Naive thymus-derived CD4-positive, alpha-beta T cell (primary cell): ENCODE data around the gene DMPK. TPM values are rescaled to one million over a fixed set of nuclear protein-coding genes. Genes with fewer than 3 reads are reported as not detected.

Source experiments
- ATAC-seq: fragments of 150-1000 bp; cut with Tn5 transposase; 2 replicates; pipeline ENCODE4 v1.10.0; 2021; ENCODE audit warnings: mild to moderate bottlenecking, moderate library complexity
- CTCF ChIA-PET: fragments of 350-600 bp; sonication (Branson Sonifier 250); formaldehyde crosslinking; loops from one replicate; lab custom pipeline; 2021; ENCODE audit warnings: antibody characterized with exemption; lab: Charles Lee
- POLR2A ChIA-PET: fragments of 350-600 bp; sonication (Branson Sonifier 250); formaldehyde crosslinking; loops from one replicate; lab custom pipeline; 2021; ENCODE audit warnings: antibody characterized with exemption, inconsistent platforms; lab: Charles Lee
- DNase-seq, 9 donors: peaks; one replicate each; pipeline versions ENCODE4 v3.0.0 to v3.0.0-alpha.2; 2020 to 2022; ENCODE audit warnings: mixed read lengths in 1 of 9
- H3K27ac ChIP-seq: one replicate; pipeline ENCODE4 v1.7.0; 2013; ENCODE audit warnings: mild to moderate bottlenecking, low read depth, low read length, moderate library complexity
- H3K27me3 ChIP-seq, 2 donors: one replicate each; pipeline ENCODE4 v1.7.0; 2013; ENCODE audit warnings: low read length in 2 of 2, mild to moderate bottlenecking in 2 of 2, moderate library complexity in 2 of 2; ENCODE audit not compliant: control insufficient read depth in 2 of 2, insufficient read depth in 2 of 2
- H3K36me3 ChIP-seq, 3 experiments: 1 replicate in 2 of 3; 2 replicates in 1 of 3; pipeline ENCODE4 v1.7.0; 2013; ENCODE audit warnings: low read length in 3 of 3, mild to moderate bottlenecking in 3 of 3, moderate library complexity in 1 of 3; ENCODE audit not compliant: insufficient read depth in 3 of 3, control insufficient read depth in 2 of 3
- H3K4me1 ChIP-seq, 2 donors: one replicate each; pipeline ENCODE4 v1.7.0; 2013; ENCODE audit warnings: low read length in 2 of 2, mild to moderate bottlenecking in 2 of 2, moderate library complexity in 1 of 2; ENCODE audit not compliant: control insufficient read depth in 2 of 2, insufficient read depth in 2 of 2
- H3K4me3 ChIP-seq: 2 replicates; pipeline ENCODE4 v1.7.0; 2013; ENCODE audit warnings: mild to moderate bottlenecking, low read length
- H3K9me3 ChIP-seq, 3 experiments: 1 replicate in 2 of 3; 2 replicates in 1 of 3; pipeline ENCODE4 v1.7.0; 2013; ENCODE audit warnings: low read length in 3 of 3; ENCODE audit not compliant: control insufficient read depth in 2 of 3
- H3K27ac Mint-ChIP-seq, 9 donors: one replicate each; pipeline ENCODE4 v1.8.0; 2020 to 2022; ENCODE audit warnings: mixed read lengths in 9 of 9, mild to moderate bottlenecking in 8 of 9, moderate library complexity in 5 of 9, inconsistent platforms in 2 of 9
- H3K27me3 Mint-ChIP-seq, 5 donors: one replicate each; pipeline ENCODE4 v1.8.0; 2021 to 2022; ENCODE audit warnings: mixed read lengths in 5 of 5, mild to moderate bottlenecking in 1 of 5
- H3K36me3 Mint-ChIP-seq, 5 donors: one replicate each; pipeline ENCODE4 v1.8.0; 2020 to 2022; ENCODE audit warnings: mixed read lengths in 5 of 5, mild to moderate bottlenecking in 3 of 5, inconsistent platforms in 1 of 5
- H3K4me1 Mint-ChIP-seq, 7 donors: one replicate each; pipeline ENCODE4 v1.8.0; 2020 to 2022; ENCODE audit warnings: mixed read lengths in 7 of 7, mild to moderate bottlenecking in 3 of 7, inconsistent platforms in 1 of 7
- H3K4me3 Mint-ChIP-seq, 10 donors: one replicate each; pipeline ENCODE4 v1.8.0; 2020 to 2022; ENCODE audit warnings: mild to moderate bottlenecking in 10 of 10, mixed read lengths in 10 of 10, moderate library complexity in 6 of 10, inconsistent platforms in 2 of 10
- H3K9me3 Mint-ChIP-seq, 11 donors: one replicate each; pipeline ENCODE4 v1.8.0; 2020 to 2022; ENCODE audit warnings: mixed read lengths in 11 of 11, mild to moderate bottlenecking in 4 of 11, inconsistent platforms in 1 of 11, moderate library complexity in 1 of 11
- intact Hi-C, 2 donors: fragments of 100-400 bp; cut with micrococcal nuclease; formaldehyde crosslinking; loops; one replicate each; pipeline ENCODE4 v1.15.1; 2023
- polyA plus RNA-seq, 2 donors: library from polyadenylated mRNA; unstranded; fragments of 300-500 nt; fragmentation: Illumina TruSeq; gene quantifications; one replicate each; pipeline ENCODE4 v1.2.3, GENCODE V29; 2021
- total RNA-seq, 6 experiments: library from RNA in 5 of 6; stranded (reverse) in 5 of 6; gene quantifications; 1 replicate in 5 of 6; 2 replicates in 1 of 6; pipeline ENCODE4 v1.2.3 and lab custom pipeline; 2021 to 2026

DMPK gene
- total and polyA plus RNA-seq, 7 experiments from 2014 or later = 0.20 to 33.9 (median 22.9) TPM

GRCh38 chr19:45785781-45786532, 3.7 kb upstream of the DMPK start:
- intact Hi-C loops = no loop called here
- DNase-seq (no peak), ATAC-seq (no peak)
- POLR2A ChIA-PET = no interaction called here
- Mint-ChIP-seq H3K4me3 (peak overlapping the region in 1 of 10 donors; percentile 34), H3K27ac (no peak overlapping the region), H3K27me3 (peaks cover 0 to 43% (median 18%) of the 10 kb centered on the region in 5 donors), H3K9me3 (peaks cover 0 to 2% (median 0%) of the 10 kb centered on the region in 11 donors), H3K36me3 (peaks cover 8 to 34% (median 24%) of the 10 kb centered on the region in 5 donors), H3K4me1 (peaks cover 7 to 19% (median 11%) of the 10 kb centered on the region in 7 donors)
- no peaks in the 10 kb centered on the region for H3K9me3 ChIP-seq
- H3K4me3 ChIP-seq = no peak overlapping the region
- H3K27me3 ChIP-seq = peaks cover 0 to 4% of the 10 kb centered on the region in 2 donors
- no peak overlapping the region for H3K27ac ChIP-seq
- CTCF ChIA-PET = interaction anchor here (0.6 to 1.5 kb wide), 2 partner anchors 17 kb away, joined by 3 to 6 read pairs; partner anchors contain the start of gene SIX5
- H3K36me3 ChIP-seq = peaks cover 5 to 28% (median 10%) of the 10 kb centered on the region in 3 experiments
- peaks cover 5 to 7% of the 10 kb centered on the region in 2 donors for H3K4me1 ChIP-seq

GRCh38 chr19:45785097-45785496, 2.8 kb upstream of the DMPK start:
- Mint-ChIP-seq H3K9me3 (peaks cover 0 to 2% (median 0%) of the 10 kb centered on the region in 11 donors), H3K36me3 (peaks cover 8 to 34% (median 24%) of the 10 kb centered on the region in 5 donors), H3K4me1 (peaks cover 0 to 14% (median 7%) of the 10 kb centered on the region in 7 donors), H3K4me3 (no peak overlapping the region), H3K27me3 (peaks cover 2 to 48% (median 24%) of the 10 kb centered on the region in 5 donors), H3K27ac (no peak overlapping the region)
- DNase-seq (no peak), ATAC-seq (no peak)
- Histone ChIP-seq H3K4me1 (peaks cover 0 to under 1% of the 10 kb centered on the region in 2 donors), H3K27me3 (peaks cover 0 to 11% of the 10 kb centered on the region in 2 donors), H3K36me3 (peaks cover 5 to 28% (median 10%) of the 10 kb centered on the region in 3 experiments), H3K9me3 (no peaks in the 10 kb centered on the region), H3K27ac (no peak overlapping the region), H3K4me3 (no peak overlapping the region)
- intact Hi-C loops = no loop called here
- CTCF ChIA-PET = interaction anchor here (1.5 kb wide), 1 partner anchor 16 kb away, joined by 6 read pairs; the partner anchor contains the start of gene SIX5
- POLR2A ChIA-PET = no interaction called here

- peaks cover 0 to 16% of the 10 kb centered on the region in 2 donors for H3K27me3 ChIP-seq
- ChIA-PET POLR2A (no interaction called here), CTCF (interaction anchor here (1.5 kb wide), 1 partner anchor 15 kb away, joined by 6 read pairs; the partner anchor contains the start of gene SIX5)
These were observed 1.8 kb upstream of the DMPK start for GRCh38 chr19:45784096-45784495.

GRCh38 chr19:45782820-45783785, 813 bp upstream of the DMPK start:
- Histone ChIP-seq H3K36me3 (peaks cover 0 to 13% (median 5%) of the 10 kb centered on the region in 3 experiments), H3K4me1 (peaks cover 7 to 17% of the 10 kb centered on the region in 2 donors)
- CTCF ChIA-PET = no interaction called here

More at GRCh38 chr19:45784096-45784495, 1.8 kb upstream of the DMPK start:
- intact Hi-C loops = no loop called here
- no peak for DNase-seq
- peaks cover 12 to 50% (median 30%) of the 10 kb centered on the region in 5 donors for H3K27me3 Mint-ChIP-seq
- H3K4me1 ChIP-seq = peaks cover 3 to 10% of the 10 kb centered on the region in 2 donors
- no peak for ATAC-seq
- H3K9me3 Mint-ChIP-seq = peaks cover 0 to 2% (median 0%) of the 10 kb centered on the region in 11 donors
- no peak overlapping the region for H3K4me3 Mint-ChIP-seq
- no peak overlapping the region for H3K4me3 ChIP-seq
- peaks cover 5 to 23% (median 5%) of the 10 kb centered on the region in 3 experiments for H3K36me3 ChIP-seq
- H3K36me3 Mint-ChIP-seq = peaks cover 6 to 31% (median 22%) of the 10 kb centered on the region in 5 donors
- H3K27ac Mint-ChIP-seq = no peak overlapping the region
- peaks cover 7 to 23% (median 11%) of the 10 kb centered on the region in 7 donors for H3K4me1 Mint-ChIP-seq
- no peak overlapping the region for H3K27ac ChIP-seq
- no peaks in the 10 kb centered on the region for H3K9me3 ChIP-seq

GRCh38 chr19:45781214-45782161, 802 bp downstream of the DMPK start:
- POLR2A ChIA-PET = interaction anchor here (0.6 to 1.7 kb wide), 2 partner anchors 9 to 1396 kb away, joined by 3 to 5 read pairs; no protein-coding TSS in a partner anchor
- intact Hi-C loops = no loop called here
- Mint-ChIP-seq H3K4me3 (no peak overlapping the region), H3K4me1 (peaks cover 13 to 28% (median 18%) of the 10 kb centered on the region in 7 donors), H3K9me3 (peaks cover 0 to 2% (median 0%) of the 10 kb centered on the region in 11 donors), H3K27me3 (peaks cover 15 to 39% (median 37%) of the 10 kb centered on the region in 5 donors), H3K27ac (no peak overlapping the region), H3K36me3 (peaks cover 0 to 15% (median 12%) of the 10 kb centered on the region in 5 donors)
- peaks cover 0 to 18% of the 10 kb centered on the region in 2 donors for H3K27me3 ChIP-seq
- DNase-seq = peak in 1 of 9 donors; percentile 6
- H3K4me1 ChIP-seq = peaks cover 7 to 17% of the 10 kb centered on the region in 2 donors
- H3K4me3 ChIP-seq = no peak overlapping the region
- no peak overlapping the region for H3K27ac ChIP-seq
- peaks cover 0 to 27% (median 2%) of the 10 kb centered on the region in 3 experiments for H3K36me3 ChIP-seq
- no peaks in the 10 kb centered on the region for H3K9me3 ChIP-seq
- no peak for ATAC-seq
- CTCF ChIA-PET = no interaction called here

More at GRCh38 chr19:45782820-45783785, 813 bp upstream of the DMPK start:
- Mint-ChIP-seq H3K4me1 (peaks cover 13 to 29% (median 18%) of the 10 kb centered on the region in 7 donors), H3K9me3 (peaks cover 0 to 2% (median 0%) of the 10 kb centered on the region in 11 donors), H3K36me3 (peaks cover 2 to 23% (median 16%) of the 10 kb centered on the region in 5 donors), H3K27me3 (peaks cover 15 to 48% (median 33%) of the 10 kb centered on the region in 5 donors), H3K27ac (no peak overlapping the region), H3K4me3 (no peak overlapping the region)
- Histone ChIP-seq H3K9me3 (no peaks in the 10 kb centered on the region), H3K4me3 (no peak overlapping the region), H3K27me3 (peaks cover 0 to 18% of the 10 kb centered on the region in 2 donors), H3K27ac (no peak overlapping the region)
- intact Hi-C loops = no loop called here
- POLR2A ChIA-PET = interaction anchor here (0.8 to 1.7 kb wide), 3 partner anchors 9 to 16 kb away, joined by 3 to 7 read pairs (median 5); partner anchors contain the start of gene DMWD
- ATAC-seq (no peak), DNase-seq (no peak)
